GM12878 (cell line): Measurements from ENCODE around the gene COA1. TPM values are rescaled to one million over a fixed set of nuclear protein-coding genes. Genes with fewer than 3 reads are reported as not detected.

Source experiments
- BCL11A ChIP-seq: IDR thresholded peaks from 2 replicates; pipeline ENCODE4 v1.6.1; 2011; ENCODE audit warnings: low read depth, low read length
- CREM ChIP-seq: IDR thresholded peaks from 2 replicates; pipeline ENCODE4 v1.6.1; 2014; ENCODE audit warnings: antibody characterized with exemption, low read depth
- EED ChIP-seq: sonication (generic); IDR thresholded peaks from 2 replicates; pipeline ENCODE4 v1.6.1; 2016; ENCODE audit warnings: antibody characterized with exemption, low read depth
- HDAC6 ChIP-seq: fragments of 200-600 bp; sonication (generic); IDR thresholded peaks from one replicate; pipeline ENCODE4 v1.8.0; 2017; ENCODE audit warnings: antibody characterized with exemption; ENCODE audit not compliant: unreplicated experiment
- LARP7 ChIP-seq: fragments of 450-650 bp; IDR thresholded peaks from 2 replicates; pipeline ENCODE4 v1.6.1; 2017; ENCODE audit warnings: mild to moderate bottlenecking
- MYC ChIP-seq: IDR thresholded peaks from 2 replicates; pipeline ENCODE4 v1.6.1; 2011; ENCODE audit warnings: mild to moderate bottlenecking, low read length, moderate library complexity, inconsistent platforms; ENCODE audit not compliant: insufficient read depth, insufficient replicate concordance, insufficient read length, severe bottlenecking
- NFIC ChIP-seq: IDR thresholded peaks from 2 replicates; pipeline ENCODE4 v1.6.1; 2012; ENCODE audit warnings: low read depth, mild to moderate bottlenecking, inconsistent platforms, low read length, moderate library complexity
- NR2C2 ChIP-seq: IDR thresholded peaks from 2 replicates; pipeline ENCODE4 v1.6.1; 2011; ENCODE audit warnings: borderline replicate concordance, low read depth; ENCODE audit not compliant: control insufficient read depth, insufficient read length
- NR2F1 ChIP-seq: fragments of 450-650 bp; conservative IDR thresholded peaks from 2 replicates; pipeline ENCODE4 v1.6.1; 2017; ENCODE audit warnings: mild to moderate bottlenecking
- PAX8 ChIP-seq: fragments of 450-650 bp; IDR thresholded peaks from 2 replicates; pipeline ENCODE4 v1.6.1; 2017; ENCODE audit warnings: mild to moderate bottlenecking, moderate library complexity
- PBX3 ChIP-seq: IDR thresholded peaks from 2 replicates; pipeline ENCODE4 v1.6.1; 2011; ENCODE audit warnings: mild to moderate bottlenecking, low read depth, low read length, moderate library complexity; ENCODE audit not compliant: insufficient replicate concordance
- PKNOX1 ChIP-seq: fragments of 450-650 bp; IDR thresholded peaks from 2 replicates; pipeline ENCODE4 v1.6.1; 2016; ENCODE audit warnings: mild to moderate bottlenecking
- PML ChIP-seq: IDR thresholded peaks from 2 replicates; pipeline ENCODE4 v1.6.1; 2012; ENCODE audit warnings: low read length, inconsistent platforms
- RAD21 ChIP-seq: IDR thresholded peaks from 2 replicates; pipeline ENCODE4 v1.6.1; 2011; ENCODE audit warnings: mild to moderate bottlenecking, low read depth, low read length, moderate library complexity; ENCODE audit not compliant: insufficient read depth
- SIX5 ChIP-seq: IDR thresholded peaks from 2 replicates; pipeline ENCODE4 v1.6.1; 2011; ENCODE audit warnings: mild to moderate bottlenecking, low read depth, low read length, moderate library complexity; ENCODE audit not compliant: severe bottlenecking
- SKIL ChIP-seq: fragments of 450-650 bp; IDR thresholded peaks from 2 replicates; pipeline ENCODE4 v1.6.1; 2017; ENCODE audit warnings: mild to moderate bottlenecking, low read depth, inconsistent platforms; ENCODE audit not compliant: poor library complexity, severe bottlenecking
- SMAD5 ChIP-seq: IDR thresholded peaks from 2 replicates; pipeline ENCODE4 v1.6.1; 2016; ENCODE audit warnings: antibody characterized with exemption, low read depth
- SPI1 ChIP-seq: IDR thresholded peaks from 2 replicates; pipeline ENCODE4 v1.6.1; 2011; ENCODE audit warnings: low read depth, mild to moderate bottlenecking, low read length, moderate library complexity, borderline replicate concordance; ENCODE audit not compliant: insufficient read depth
- SRF ChIP-seq, 2 experiments: IDR thresholded peaks; 2 replicates each; pipeline ENCODE4 v1.6.1; 2011; ENCODE audit warnings: low read depth in 2 of 2, low read length in 2 of 2, mild to moderate bottlenecking in 1 of 2, moderate library complexity in 1 of 2
- TCF3 ChIP-seq: IDR thresholded peaks from 2 replicates; pipeline ENCODE4 v1.6.1; 2012; ENCODE audit warnings: low read depth, mild to moderate bottlenecking, low read length, borderline replicate concordance; ENCODE audit not compliant: insufficient read depth
- TCF7 ChIP-seq: IDR thresholded peaks from 2 replicates; pipeline ENCODE4 v1.6.1; 2014; ENCODE audit warnings: antibody characterized with exemption, borderline replicate concordance
- ZBED1 ChIP-seq: IDR thresholded peaks from 2 replicates; pipeline ENCODE4 v1.6.1; 2016; ENCODE audit warnings: borderline replicate concordance
- ZBTB4 ChIP-seq: fragments of 450-650 bp; formaldehyde crosslinking; IDR thresholded peaks from 2 replicates; pipeline ENCODE4 v1.4.0; 2022; ENCODE audit warnings: mild to moderate bottlenecking, moderate library complexity
- ZSCAN29 ChIP-seq: fragments of 450-650 bp; IDR thresholded peaks from 2 replicates; pipeline ENCODE4 v1.6.1; 2017; ENCODE audit warnings: mild to moderate bottlenecking, moderate library complexity
- polyA plus RNA-seq, 11 experiments: library from polyadenylated mRNA; depleted of rRNA in 4 of 11; unstranded in 6 of 11; stranded (reverse) in 5 of 11; fragments of >200 nt; fragmentation: Nextera tagmentation in 4 of 11; fragmentation: Illumina TruSeq in 1 of 11; extraction: Ambion mirVana in 4 of 11; extraction: Trizol in 1 of 11; gene quantifications; 1 replicate in 1 of 11; 2 replicates in 10 of 11; pipeline versions ENCODE4 v1.2.1 to v1.2.3, GENCODE V29; 2011 to 2016; ENCODE audit warnings: inconsistent platforms in 2 of 11, missing spikeins in 2 of 11, low read depth in 1 of 11
- total RNA-seq, 4 experiments: library from RNA; depleted of rRNA in 3 of 4; stranded (reverse); fragments of >200 nt in 3 of 4; fragmentation: Illumina TruSeq in 1 of 4; extraction: Trizol in 1 of 4; gene quantifications; 2 replicates each; pipeline versions ENCODE4 v1.2.1 to v1.2.3, GENCODE V29; 2013 to 2021

COA1 gene
- total and polyA plus RNA-seq, 10 of the 15 experiments (the other 5 are each of a cell fraction or from before 2014, with no cell fraction given) = 83.1 to 258 (median 111) TPM

- TF ChIP-seq HDAC6 (no peak), NR2F1 (no peak; the same call in 1 of the 2 replicates), NR2C2 (no peak), BCL11A (0 out of 2 replicates have a peak, but pooled peaks have one; percentile 29), SIX5 (no peak), MYC (no peak), ZSCAN29 (no peak), PML (no peak), CREM (peak; percentile 31; the same call in 1 of the 2 replicates), PKNOX1 (no peak), RAD21 (no peak), ZBTB4 (CRISPR knock-in tag) (no peak), SMAD5 (no peak), TCF3 (0 out of 2 replicates have a peak, but pooled peaks have one; percentile 29), SPI1 (no peak), TCF7 (0 out of 2 replicates have a peak, but pooled peaks have one; percentile 16), EED (peak; percentile 98), LARP7 (no peak), PAX8 (no peak), NFIC (peak; percentile 88), ZBED1 (peak; percentile 66; the same call in 1 of the 2 replicates), PBX3 (no peak), SKIL (no peak), SRF (IDR thresholded peaks at IDR 0.05; ENCODE audit: low read depth in 2 of 2, low read length in 2 of 2) (0 out of 4 replicates have a peak, but pooled peaks of 1 of the 2 experiments have one; percentile 33)
Observed at GRCh38 chr7:43756368-43757072, 27.2 kb upstream of the COA1 start (continued).
